HG02571 (cell line): ENCODE measurements around the gene ST8SIA2.

ENCODE experiments used
- ATAC-seq: cut with Tn5 transposase; IDR thresholded peaks from one replicate; pipeline ENCODE4 v1.9.1; 2021; ENCODE audit warnings: mild to moderate bottlenecking, moderate library complexity; ENCODE audit not compliant: unreplicated experiment

ST8SIA2 gene

GRCh38 chr15:92393071-92393979 lies at the start of gene ST8SIA2:
Gene ST8SIA2 (plus strand): TSS chr15:92393881. CDS start chr15:92394065, 184 bp downstream.
- ATAC-seq, result no peak

GRCh38 chr15:92343924-92344643 lies 49.6 kb upstream of the ST8SIA2 start:
- no peak for ATAC-seq

GRCh38 chr15:92346063-92346462 lies 47.6 kb upstream of the ST8SIA2 start:
- ATAC-seq, result no peak

GRCh38 chr15:92355307-92355706 lies 38.4 kb upstream of the ST8SIA2 start:
- no peak for ATAC-seq

- ATAC-seq, result no peak
Observed at GRCh38 chr15:92361321-92362000, 32.2 kb upstream of the ST8SIA2 start.

DNA sequence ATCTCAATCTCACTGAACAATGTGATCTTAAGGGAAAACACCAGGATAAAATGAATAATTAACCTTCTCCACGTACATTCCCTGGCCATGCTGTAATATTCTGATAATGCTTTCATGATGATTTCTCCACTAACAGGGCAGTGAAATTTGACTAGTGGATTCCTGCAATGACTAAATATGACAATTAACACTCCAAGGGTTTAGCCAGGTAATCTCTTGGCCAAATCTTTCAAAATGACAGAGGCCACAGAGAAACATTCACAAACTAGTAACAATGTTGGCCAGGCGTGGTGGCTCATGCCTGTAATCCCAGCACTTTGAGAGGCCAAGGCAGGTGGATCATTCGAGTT lies 31.7 kb upstream of the ST8SIA2 start:
- ATAC-seq, result no peak

DNA sequence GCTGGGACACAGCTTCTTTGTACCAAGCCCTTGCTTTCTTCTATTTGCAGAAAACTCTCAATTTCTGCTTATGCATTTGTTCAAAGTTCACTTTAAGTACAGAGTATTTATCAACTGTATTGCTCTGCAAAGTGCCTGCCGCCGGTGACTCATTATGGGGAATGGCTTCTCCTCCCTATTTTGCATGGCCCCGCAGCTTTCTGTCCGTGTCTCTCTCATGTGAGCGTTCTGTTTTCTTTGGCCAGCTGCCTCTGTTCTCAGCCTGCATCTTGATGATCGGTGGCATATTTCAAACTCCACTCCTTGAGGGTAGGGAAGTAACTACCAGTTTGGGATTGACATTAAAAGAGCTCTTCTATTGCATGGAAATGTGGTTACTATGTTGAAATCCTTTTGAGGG lies 28.6 kb upstream of the ST8SIA2 start:
- ATAC-seq, result no peak

- ATAC-seq, result no peak
Observed at GRCh38 chr15:92365906-92366305, 27.8 kb upstream of the ST8SIA2 start.

DNA sequence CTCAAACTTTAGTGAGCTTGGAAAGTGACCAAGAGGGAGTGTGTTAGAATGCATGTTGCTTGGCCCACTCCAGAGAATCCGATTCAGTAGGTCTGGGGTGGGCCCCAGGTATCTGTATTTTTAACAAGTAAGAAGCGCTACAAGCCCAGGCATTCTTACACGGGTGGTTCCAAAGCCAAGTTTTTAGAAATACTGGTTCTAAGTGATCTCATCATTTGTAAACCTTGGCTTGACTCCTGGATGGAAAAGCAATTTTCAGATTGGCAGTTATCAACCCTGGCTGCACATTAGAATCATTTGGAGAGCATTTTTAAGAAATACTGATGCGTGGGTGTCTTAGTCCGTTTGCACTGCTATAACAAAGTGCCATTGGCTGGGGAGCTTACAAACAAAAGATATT lies 27.3 kb upstream of the ST8SIA2 start:
- ATAC-seq, result no peak

GRCh38 chr15:92375057-92375456 lies 18.6 kb upstream of the ST8SIA2 start:
- no peak for ATAC-seq

- ATAC-seq, result no peak
Observed at GRCh38 chr15:92376109-92376508, 17.6 kb upstream of the ST8SIA2 start.

DNA sequence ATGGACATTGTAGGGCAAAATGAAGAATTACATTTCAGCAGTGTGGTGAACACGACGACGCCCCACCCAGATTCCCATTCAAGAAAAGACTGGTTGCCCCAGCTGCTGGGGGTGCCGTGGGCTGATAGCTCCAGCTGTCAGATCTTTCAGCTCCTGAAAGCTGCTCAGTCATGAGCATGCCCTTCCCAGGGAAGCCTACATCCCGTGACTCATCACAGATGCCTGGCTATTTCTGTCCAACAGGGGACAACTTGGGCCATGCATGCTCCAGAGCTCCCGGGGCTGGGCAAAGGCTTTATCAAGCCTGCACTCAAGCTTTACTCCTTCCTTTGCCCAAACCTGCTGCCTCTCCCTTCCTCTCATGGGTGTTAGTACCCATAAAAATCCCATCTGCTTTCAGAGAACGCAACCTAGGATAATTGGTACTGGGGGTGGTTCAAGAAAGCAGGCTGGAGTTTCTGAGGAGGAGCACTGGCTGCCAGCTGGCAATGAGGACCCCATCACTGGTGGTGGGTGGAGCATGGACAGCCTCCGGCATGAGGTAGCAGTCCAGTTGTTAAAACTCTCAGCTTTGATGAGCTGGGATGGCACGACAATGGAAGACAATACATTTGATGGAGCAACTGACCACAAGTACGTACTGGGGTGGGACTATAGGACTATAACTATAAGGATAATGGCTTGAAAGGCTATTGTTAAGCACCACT lies 16.4 kb upstream of the ST8SIA2 start:
- ATAC-seq, result no peak

- ATAC-seq, result no peak
Observed at GRCh38 chr15:92383519-92384324, 10.0 kb upstream of the ST8SIA2 start.

DNA sequence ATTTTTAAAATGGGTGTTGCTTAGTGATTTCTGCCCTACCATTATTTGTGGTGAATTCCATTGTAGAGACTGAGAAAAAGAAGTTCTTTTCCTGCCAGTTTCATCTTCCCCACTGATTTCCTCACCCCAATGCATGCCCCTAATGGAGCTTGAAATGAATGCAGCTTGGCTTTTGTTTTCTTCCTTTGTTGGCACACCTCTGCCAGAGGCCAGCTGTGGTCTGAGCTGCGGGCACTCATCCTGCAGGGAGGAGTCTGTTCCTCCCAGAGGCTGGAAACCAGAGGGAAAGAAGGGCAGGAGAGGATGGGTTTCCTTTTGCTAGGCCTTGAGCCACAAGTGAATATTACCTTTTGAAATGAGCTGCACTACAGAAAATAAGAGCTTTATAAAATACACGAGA lies 9.3 kb upstream of the ST8SIA2 start:
- ATAC-seq, result no peak

DNA sequence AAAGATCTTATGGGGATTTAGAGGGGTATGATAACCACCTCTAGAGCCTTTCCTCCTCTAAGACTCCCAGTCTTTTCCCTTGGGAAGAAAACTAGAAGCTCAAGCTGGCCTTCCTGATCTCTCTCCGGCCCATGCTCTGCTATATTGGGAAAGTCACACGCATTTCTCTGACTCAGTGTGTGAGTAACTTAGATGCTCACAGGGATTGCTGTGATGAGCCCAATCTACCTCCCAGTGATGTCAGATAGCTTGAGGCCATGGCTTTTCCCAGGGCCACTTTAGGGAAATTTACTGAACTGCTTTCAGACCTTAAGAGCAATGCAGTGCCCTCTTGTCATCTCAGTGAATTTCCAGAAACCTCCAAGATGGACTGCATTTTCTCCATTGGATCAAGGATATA lies 8.6 kb upstream of the ST8SIA2 start:
- no peak for ATAC-seq

DNA sequence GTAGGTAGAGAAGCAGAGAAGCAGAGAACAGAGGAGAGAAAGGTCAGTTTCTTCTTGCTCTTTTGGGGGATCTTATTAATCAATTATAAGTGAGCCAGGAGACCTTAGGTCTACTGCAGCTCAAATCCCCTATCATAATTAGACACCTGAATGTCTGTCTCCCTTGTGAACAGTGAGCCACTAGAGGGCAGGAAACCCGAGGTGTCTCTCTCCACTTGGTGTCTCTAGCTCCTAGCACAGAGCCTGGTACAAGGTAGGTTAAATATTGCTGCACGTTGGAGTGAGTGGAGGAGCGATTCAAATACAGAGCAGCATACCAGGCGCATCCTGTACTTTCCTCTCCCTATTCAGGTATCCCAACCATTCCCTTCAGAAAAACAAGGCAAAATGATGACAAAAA lies 2.0 kb upstream of the ST8SIA2 start:
- ATAC-seq, result no peak

DNA sequence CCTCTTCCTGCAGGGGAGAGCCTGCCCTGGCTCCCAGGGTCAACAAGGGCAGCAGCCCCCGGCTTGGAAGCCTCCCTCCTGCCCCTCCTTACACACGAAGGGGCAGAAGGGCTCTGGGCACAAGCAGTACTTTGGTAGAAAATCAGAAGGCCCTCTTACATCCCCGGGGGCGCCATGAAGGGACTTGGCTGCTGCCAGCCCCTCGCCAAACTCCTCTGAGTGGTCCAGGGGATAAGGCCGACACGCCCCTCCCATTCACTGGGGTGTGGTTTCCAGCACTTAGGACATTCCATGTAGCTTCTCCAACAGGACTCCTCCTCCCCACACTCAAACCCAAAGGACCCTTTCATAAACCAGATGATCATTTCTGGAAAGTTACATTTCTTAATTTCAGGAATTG lies 1.2 kb upstream of the ST8SIA2 start:
- no peak for ATAC-seq

- ATAC-seq, result no peak
Observed at GRCh38 chr15:92393980-92394308, 263 bp downstream of the ST8SIA2 start.

GRCh38 chr15:92394309-92395097 lies 822 bp downstream of the ST8SIA2 start:
- ATAC-seq, result no peak
